Measurements from ENCODE around the gene FKTN. TPM values are rescaled to one million over a fixed set of nuclear protein-coding genes. Genes with fewer than 3 reads are reported as not detected.
"Not testable (repeated sequence)": the region's sequence is repeated elsewhere in the genome, so short reads cannot be mapped to it uniquely, and the experiment has no call there.

FKTN gene
- total RNA-seq, 6 experiments from 2014 or later, result 27.6 to 35.5 (median 30.8) TPM

DNA sequence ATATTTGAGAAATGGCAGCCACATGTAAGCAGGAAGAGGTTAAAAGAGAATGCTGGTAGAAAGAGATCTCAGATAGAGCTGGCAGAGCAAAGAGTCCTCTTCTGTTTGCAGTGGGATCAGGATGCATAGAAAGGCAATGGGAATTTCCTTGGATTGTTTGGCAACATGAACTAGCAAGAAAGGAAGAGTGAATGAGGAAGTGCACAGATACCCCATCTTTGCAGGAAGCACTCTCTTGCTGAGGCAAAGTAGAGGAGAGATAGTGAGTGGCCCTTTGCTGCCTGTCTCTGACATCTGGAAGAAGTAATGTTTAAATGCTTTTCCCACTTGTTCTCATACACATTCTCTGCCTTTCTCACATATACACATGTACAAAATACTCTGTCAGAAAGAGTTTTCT, 14.5 kb downstream of the FKTN start:
- Mint-ChIP-seq H3K27me3 (ENCODE audit: insufficient read depth) (no peaks in the 10 kb centered on the region), H3K27ac (no peak overlapping the region), H3K36me3 (ENCODE audit: low read depth) (peaks cover 27% of the 10 kb centered on the region), H3K4me3 (no peak overlapping the region), H3K9me3 (no peaks in the 10 kb centered on the region; the same call in none of the 2 replicates), H3K4me1 (ENCODE audit: low read depth) (peaks cover 6% of the 10 kb centered on the region)
- DNase-seq, result no peak
- TF ChIP-seq, protein P1, sequence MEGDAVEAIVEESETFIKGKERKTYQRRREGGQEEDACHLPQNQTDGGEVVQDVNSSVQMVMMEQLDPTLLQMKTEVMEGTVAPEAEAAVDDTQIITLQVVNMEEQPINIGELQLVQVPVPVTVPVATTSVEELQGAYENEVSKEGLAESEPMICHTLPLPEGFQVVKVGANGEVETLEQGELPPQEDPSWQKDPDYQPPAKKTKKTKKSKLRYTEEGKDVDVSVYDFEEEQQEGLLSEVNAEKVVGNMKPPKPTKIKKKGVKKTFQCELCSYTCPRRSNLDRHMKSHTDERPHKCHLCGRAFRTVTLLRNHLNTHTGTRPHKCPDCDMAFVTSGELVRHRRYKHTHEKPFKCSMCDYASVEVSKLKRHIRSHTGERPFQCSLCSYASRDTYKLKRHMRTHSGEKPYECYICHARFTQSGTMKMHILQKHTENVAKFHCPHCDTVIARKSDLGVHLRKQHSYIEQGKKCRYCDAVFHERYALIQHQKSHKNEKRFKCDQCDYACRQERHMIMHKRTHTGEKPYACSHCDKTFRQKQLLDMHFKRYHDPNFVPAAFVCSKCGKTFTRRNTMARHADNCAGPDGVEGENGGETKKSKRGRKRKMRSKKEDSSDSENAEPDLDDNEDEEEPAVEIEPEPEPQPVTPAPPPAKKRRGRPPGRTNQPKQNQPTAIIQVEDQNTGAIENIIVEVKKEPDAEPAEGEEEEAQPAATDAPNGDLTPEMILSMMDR (IDR thresholded peaks at IDR 0.05), result no peak

DNA sequence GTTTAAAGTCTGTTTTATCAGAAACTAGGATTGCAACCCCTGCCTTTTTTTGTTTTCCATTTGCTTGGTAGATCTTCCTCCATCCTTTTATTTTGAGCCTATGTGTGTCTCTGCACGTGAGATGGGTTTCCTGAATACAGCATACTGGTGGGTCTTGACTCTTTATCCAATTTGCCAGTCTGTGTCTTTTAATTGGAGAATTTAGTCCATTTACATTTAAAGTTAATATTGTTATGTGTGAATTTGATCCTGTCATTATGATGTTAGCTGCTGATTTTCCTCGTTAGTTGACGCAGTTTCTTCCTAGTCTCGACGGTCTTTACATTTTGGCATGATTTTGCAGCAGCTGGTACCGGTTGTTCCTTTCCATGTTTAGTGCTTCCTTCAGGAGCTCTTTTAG, 22.0 kb downstream of the FKTN start:
- not testable (repeated sequence) for H3K9me3 Mint-ChIP-seq; DNase-seq; H3K27me3 Mint-ChIP-seq (ENCODE audit: insufficient read depth); H3K27ac Mint-ChIP-seq; H3K4me3 Mint-ChIP-seq
- peaks cover 15% of the 10 kb centered on the region for H3K4me1 Mint-ChIP-seq (ENCODE audit: low read depth)
- peaks cover 17% of the 10 kb centered on the region for H3K36me3 Mint-ChIP-seq (ENCODE audit: low read depth)

DNA sequence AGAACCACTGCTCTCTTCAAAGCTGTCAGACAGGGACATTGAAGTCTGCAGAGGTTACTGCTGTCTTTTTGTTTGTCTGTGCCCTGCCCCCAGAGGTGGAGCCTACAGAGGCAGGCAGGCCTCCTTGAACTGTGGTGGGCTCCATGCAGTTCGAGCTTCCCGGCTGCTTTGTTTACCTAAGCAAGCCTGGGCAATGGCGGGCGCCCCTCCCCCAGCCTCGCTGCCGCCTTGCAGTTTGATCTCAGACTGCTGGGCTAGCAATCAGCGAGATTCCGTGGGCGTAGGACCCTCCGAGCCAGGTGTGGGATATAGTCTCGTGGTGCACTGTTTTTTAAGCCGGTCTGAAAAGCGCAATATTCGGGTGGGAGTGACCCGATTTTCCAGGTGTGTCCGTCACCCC, 23.6 kb downstream of the FKTN start:
- not testable (repeated sequence) for H3K4me1 Mint-ChIP-seq (ENCODE audit: low read depth); H3K4me3 Mint-ChIP-seq; H3K36me3 Mint-ChIP-seq (ENCODE audit: low read depth); H3K27ac Mint-ChIP-seq; H3K27me3 Mint-ChIP-seq (ENCODE audit: insufficient read depth); DNase-seq; H3K9me3 Mint-ChIP-seq

DNA sequence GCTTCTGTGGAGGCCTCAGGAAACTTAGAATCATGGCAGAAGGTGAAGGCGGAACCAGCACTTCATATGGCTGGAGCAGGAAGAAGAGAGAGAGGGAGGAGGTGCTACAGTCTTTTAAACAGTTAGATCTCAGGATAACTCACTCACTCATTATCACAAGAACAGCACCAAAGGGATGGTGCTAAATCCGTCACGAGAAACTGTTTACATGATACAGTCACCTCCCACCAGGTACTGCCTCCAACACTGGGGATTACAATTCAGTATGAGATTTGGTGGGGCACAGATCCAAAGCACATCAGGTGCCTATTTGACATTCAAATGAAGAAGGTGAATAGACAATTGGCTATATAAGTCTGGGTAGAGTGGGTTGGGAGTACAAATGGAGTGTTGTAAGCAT, 35.2 kb downstream of the FKTN start:
- Mint-ChIP-seq H3K36me3 (ENCODE audit: low read depth) (peaks cover 28% of the 10 kb centered on the region), H3K4me1 (ENCODE audit: low read depth) (no peaks in the 10 kb centered on the region), H3K27ac (no peak overlapping the region), H3K27me3 (ENCODE audit: insufficient read depth) (no peaks in the 10 kb centered on the region), H3K9me3 (peaks cover 11% of the 10 kb centered on the region; the same call in 1 of the 2 replicates), H3K4me3 (no peak overlapping the region)
- DNase-seq, result no peak
- TF ChIP-seq, protein P1 (IDR thresholded peaks at IDR 0.05), result no peak

DNA sequence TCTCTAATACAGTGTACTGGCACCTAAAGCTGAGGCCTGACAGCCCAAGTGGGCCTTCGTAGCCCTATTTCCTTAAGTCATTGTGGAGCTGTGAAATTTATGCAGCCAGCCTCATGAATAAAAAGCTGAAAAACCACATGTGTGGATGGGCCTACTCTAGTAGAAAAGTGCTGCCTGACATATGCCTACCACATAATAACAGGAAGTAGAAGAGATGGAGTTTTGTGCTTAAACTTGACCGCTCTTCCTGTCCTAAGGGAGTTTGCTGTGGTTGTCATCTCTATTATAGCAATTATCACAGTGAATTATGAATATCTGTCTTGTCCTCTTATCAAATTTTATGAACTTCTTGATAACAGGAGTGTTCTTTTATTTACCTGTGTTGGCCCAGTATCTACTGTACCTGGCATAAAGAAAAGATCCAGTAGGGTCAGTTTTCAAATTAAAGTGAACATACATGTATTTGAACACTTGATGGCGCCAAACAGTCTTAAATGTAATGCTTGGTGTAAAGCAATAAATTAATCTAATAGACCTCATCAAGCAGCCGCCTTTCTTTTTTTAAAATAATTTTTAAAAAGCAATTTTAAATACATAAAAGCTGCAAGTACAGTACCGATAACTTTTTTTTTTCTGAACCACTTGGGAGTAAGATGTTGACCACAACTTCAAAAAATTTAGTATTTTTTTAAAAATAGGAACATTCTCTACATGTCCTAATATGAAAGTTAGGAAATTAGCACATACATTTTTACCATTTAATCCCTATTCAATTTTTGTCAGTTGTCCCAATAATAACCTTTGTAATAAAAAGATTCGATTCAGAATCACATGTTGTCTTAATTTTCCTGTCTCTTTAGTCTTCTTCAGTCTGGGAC, 51.0 kb downstream of the FKTN start:
- TF ChIP-seq, protein P1 (IDR thresholded peaks at IDR 0.05), result peak; percentile 83
- H3K27me3 Mint-ChIP-seq (ENCODE audit: insufficient read depth), result no peaks in the 10 kb centered on the region; the same call in 1 of the 2 replicates
- DNase-seq, result peak; percentile 53
- no peak overlapping the region for H3K4me3 Mint-ChIP-seq
- H3K36me3 Mint-ChIP-seq (ENCODE audit: low read depth), result peaks cover 7% of the 10 kb centered on the region; the same call in 1 of the 2 replicates
- H3K4me1 Mint-ChIP-seq (ENCODE audit: low read depth), result peaks cover 6% of the 10 kb centered on the region; the same call in 1 of the 2 replicates
- H3K27ac Mint-ChIP-seq, result no peak overlapping the region
- H3K9me3 Mint-ChIP-seq, result no peaks in the 10 kb centered on the region

DNA sequence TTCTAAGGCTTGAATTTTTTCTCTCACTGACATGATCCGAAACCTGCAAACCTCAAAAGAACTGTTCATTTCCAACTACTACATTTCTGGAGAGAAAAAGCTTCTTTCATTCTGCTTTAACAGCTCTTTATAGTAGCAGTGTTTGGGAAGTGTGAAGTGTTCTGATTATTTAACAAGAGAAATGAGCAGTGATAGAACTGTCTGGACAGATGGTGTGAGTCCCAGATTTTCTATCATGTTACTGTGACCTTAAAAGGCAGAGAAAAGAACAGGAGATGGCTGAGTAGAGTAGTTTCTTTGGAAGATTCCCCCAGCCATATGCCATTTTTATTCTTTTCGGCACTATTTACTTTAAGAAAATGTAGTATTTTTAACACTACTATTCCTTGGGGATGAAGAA, 63.1 kb downstream of the FKTN start:
- Mint-ChIP-seq H3K36me3 (ENCODE audit: low read depth) (no peaks in the 10 kb centered on the region), H3K9me3 (no peaks in the 10 kb centered on the region), H3K4me1 (ENCODE audit: low read depth) (no peaks in the 10 kb centered on the region), H3K4me3 (no peak overlapping the region), H3K27me3 (ENCODE audit: insufficient read depth) (no peaks in the 10 kb centered on the region), H3K27ac (no peak overlapping the region)
- TF ChIP-seq, protein P1 (IDR thresholded peaks at IDR 0.05), result no peak
- no peak for DNase-seq
